T-helper 1 cell treated with Interleukin-12 subunit alpha and Interleukin-12 subunit beta and Interleukin-4 antibody, amounts not matched to agents 30 μg/mL and 1 μg/mL, for 36 hours (primary cell): ENCODE results near the gene UVRAG.

Experiments used
- H3K27ac Mint-ChIP-seq: one replicate; pipeline ENCODE4 v1.8.0; 2021; ENCODE audit warnings: mild to moderate bottlenecking, mixed read lengths
- H3K27me3 Mint-ChIP-seq: one replicate; pipeline ENCODE4 v1.8.0; 2021; ENCODE audit warnings: low read depth, mixed read lengths
- H3K36me3 Mint-ChIP-seq: one replicate; pipeline ENCODE4 v1.8.0; 2021; ENCODE audit warnings: low read depth, mixed read lengths
- H3K4me1 Mint-ChIP-seq: one replicate; pipeline ENCODE4 v1.8.0; 2021; ENCODE audit warnings: low read depth, mixed read lengths
- H3K4me3 Mint-ChIP-seq: one replicate; pipeline ENCODE4 v1.8.0; 2021; ENCODE audit warnings: mild to moderate bottlenecking, moderate library complexity, mixed read lengths
- H3K9me3 Mint-ChIP-seq: one replicate; pipeline ENCODE4 v1.8.0; 2021; ENCODE audit warnings: mixed read lengths

UVRAG gene

GRCh38 chr11:76007166-76007565, 192.2 kb downstream of the UVRAG start:
- H3K4me1 Mint-ChIP-seq, result no peaks in the 10 kb centered on the region
- H3K4me3 Mint-ChIP-seq, result no peak overlapping the region
- peaks cover 19% of the 10 kb centered on the region for H3K36me3 Mint-ChIP-seq
- peaks cover 4% of the 10 kb centered on the region for H3K9me3 Mint-ChIP-seq
- H3K27ac Mint-ChIP-seq, result no peak overlapping the region
- H3K27me3 Mint-ChIP-seq, result no peaks in the 10 kb centered on the region

- no peaks in the 10 kb centered on the region for H3K27me3 Mint-ChIP-seq
- no peak overlapping the region for H3K27ac Mint-ChIP-seq
- H3K4me1 Mint-ChIP-seq, result no peaks in the 10 kb centered on the region
- no peak overlapping the region for H3K4me3 Mint-ChIP-seq
- H3K9me3 Mint-ChIP-seq, result no peaks in the 10 kb centered on the region
- peaks cover 18% of the 10 kb centered on the region for H3K36me3 Mint-ChIP-seq
Measured at GRCh38 chr11:76008474-76008873, 193.5 kb downstream of the UVRAG start.

GRCh38 chr11:76010051-76010450, 195.0 kb downstream of the UVRAG start:
- Mint-ChIP-seq H3K36me3 (peaks cover 12% of the 10 kb centered on the region), H3K4me3 (no peak overlapping the region), H3K27ac (no peak overlapping the region), H3K9me3 (no peaks in the 10 kb centered on the region), H3K4me1 (no peaks in the 10 kb centered on the region), H3K27me3 (no peaks in the 10 kb centered on the region)

GRCh38 chr11:76013526-76013925, 198.5 kb downstream of the UVRAG start:
- H3K4me1 Mint-ChIP-seq, result peaks cover 4% of the 10 kb centered on the region
- H3K27me3 Mint-ChIP-seq, result no peaks in the 10 kb centered on the region
- H3K36me3 Mint-ChIP-seq, result peaks cover 18% of the 10 kb centered on the region
- H3K27ac Mint-ChIP-seq, result no peak overlapping the region
- peaks cover 7% of the 10 kb centered on the region for H3K9me3 Mint-ChIP-seq
- H3K4me3 Mint-ChIP-seq, result no peak overlapping the region

GRCh38 chr11:76023236-76024068, 208.4 kb downstream of the UVRAG start:
- Mint-ChIP-seq H3K4me1 (peaks cover 7% of the 10 kb centered on the region), H3K36me3 (peaks cover 20% of the 10 kb centered on the region), H3K27ac (no peak overlapping the region), H3K4me3 (no peak overlapping the region), H3K27me3 (no peaks in the 10 kb centered on the region), H3K9me3 (no peaks in the 10 kb centered on the region)

- Mint-ChIP-seq H3K9me3 (no peaks in the 10 kb centered on the region), H3K27ac (no peak overlapping the region), H3K36me3 (peaks cover 16% of the 10 kb centered on the region), H3K4me3 (no peak overlapping the region), H3K27me3 (no peaks in the 10 kb centered on the region), H3K4me1 (peaks cover 7% of the 10 kb centered on the region)
Measured at GRCh38 chr11:76025068-76025467, 210.1 kb downstream of the UVRAG start.

GRCh38 chr11:76025817-76026216, 210.8 kb downstream of the UVRAG start:
- Mint-ChIP-seq H3K27ac (no peak overlapping the region), H3K36me3 (peaks cover 12% of the 10 kb centered on the region), H3K4me3 (no peak overlapping the region), H3K9me3 (no peaks in the 10 kb centered on the region), H3K27me3 (no peaks in the 10 kb centered on the region), H3K4me1 (peaks cover 7% of the 10 kb centered on the region)

- H3K4me1 Mint-ChIP-seq, result peaks cover 6% of the 10 kb centered on the region
- no peak overlapping the region for H3K4me3 Mint-ChIP-seq
- no peaks in the 10 kb centered on the region for H3K9me3 Mint-ChIP-seq
- no peak overlapping the region for H3K27ac Mint-ChIP-seq
- no peaks in the 10 kb centered on the region for H3K27me3 Mint-ChIP-seq
- peaks cover 11% of the 10 kb centered on the region for H3K36me3 Mint-ChIP-seq
Measured at GRCh38 chr11:76026281-76026680, 211.3 kb downstream of the UVRAG start.

- Mint-ChIP-seq H3K36me3 (peaks cover 9% of the 10 kb centered on the region), H3K27ac (no peak overlapping the region), H3K9me3 (no peaks in the 10 kb centered on the region), H3K4me1 (peaks cover 4% of the 10 kb centered on the region), H3K4me3 (no peak overlapping the region), H3K27me3 (no peaks in the 10 kb centered on the region)
Measured at GRCh38 chr11:76026862-76027261, 211.9 kb downstream of the UVRAG start.

- Mint-ChIP-seq H3K4me3 (no peak overlapping the region), H3K4me1 (no peaks in the 10 kb centered on the region), H3K27me3 (no peaks in the 10 kb centered on the region), H3K27ac (no peak overlapping the region), H3K36me3 (peaks cover 6% of the 10 kb centered on the region), H3K9me3 (no peaks in the 10 kb centered on the region)
Measured at GRCh38 chr11:76030286-76030685, 215.3 kb downstream of the UVRAG start.

GRCh38 chr11:76030968-76031590, 216.1 kb downstream of the UVRAG start:
- Mint-ChIP-seq H3K4me1 (no peaks in the 10 kb centered on the region), H3K36me3 (peaks cover 6% of the 10 kb centered on the region), H3K9me3 (no peaks in the 10 kb centered on the region), H3K4me3 (no peak overlapping the region), H3K27me3 (no peaks in the 10 kb centered on the region), H3K27ac (no peak overlapping the region)

GRCh38 chr11:76033699-76034098, 218.7 kb downstream of the UVRAG start:
- Mint-ChIP-seq H3K27ac (no peak overlapping the region), H3K9me3 (no peaks in the 10 kb centered on the region), H3K4me3 (no peak overlapping the region), H3K4me1 (no peaks in the 10 kb centered on the region), H3K36me3 (peaks cover 3% of the 10 kb centered on the region), H3K27me3 (no peaks in the 10 kb centered on the region)

- H3K36me3 Mint-ChIP-seq, result peaks cover 1% of the 10 kb centered on the region
- H3K27ac Mint-ChIP-seq, result no peak overlapping the region
- no peaks in the 10 kb centered on the region for H3K4me1 Mint-ChIP-seq
- no peak overlapping the region for H3K4me3 Mint-ChIP-seq
- H3K27me3 Mint-ChIP-seq, result no peaks in the 10 kb centered on the region
- no peaks in the 10 kb centered on the region for H3K9me3 Mint-ChIP-seq
Measured at GRCh38 chr11:76035020-76035419, 220.0 kb downstream of the UVRAG start.

- Mint-ChIP-seq H3K4me1 (no peaks in the 10 kb centered on the region), H3K9me3 (no peaks in the 10 kb centered on the region), H3K36me3 (peaks cover 1% of the 10 kb centered on the region), H3K4me3 (no peak overlapping the region), H3K27me3 (no peaks in the 10 kb centered on the region), H3K27ac (no peak overlapping the region)
Measured at GRCh38 chr11:76038608-76039007, 223.6 kb downstream of the UVRAG start.

- H3K4me1 Mint-ChIP-seq, result no peaks in the 10 kb centered on the region
- peaks cover 3% of the 10 kb centered on the region for H3K36me3 Mint-ChIP-seq
- no peaks in the 10 kb centered on the region for H3K27me3 Mint-ChIP-seq
- no peak overlapping the region for H3K4me3 Mint-ChIP-seq
- no peak overlapping the region for H3K27ac Mint-ChIP-seq
- H3K9me3 Mint-ChIP-seq, result peaks cover 4% of the 10 kb centered on the region
Measured at GRCh38 chr11:76041208-76041607, 226.2 kb downstream of the UVRAG start.
